ENCODE measurements around the gene GABRA4. TPM values are rescaled to one million over a fixed set of nuclear protein-coding genes. Genes with fewer than 3 reads are reported as not detected.

GABRA4 gene
- total RNA-seq, 1 donor, result not detected

DNA sequence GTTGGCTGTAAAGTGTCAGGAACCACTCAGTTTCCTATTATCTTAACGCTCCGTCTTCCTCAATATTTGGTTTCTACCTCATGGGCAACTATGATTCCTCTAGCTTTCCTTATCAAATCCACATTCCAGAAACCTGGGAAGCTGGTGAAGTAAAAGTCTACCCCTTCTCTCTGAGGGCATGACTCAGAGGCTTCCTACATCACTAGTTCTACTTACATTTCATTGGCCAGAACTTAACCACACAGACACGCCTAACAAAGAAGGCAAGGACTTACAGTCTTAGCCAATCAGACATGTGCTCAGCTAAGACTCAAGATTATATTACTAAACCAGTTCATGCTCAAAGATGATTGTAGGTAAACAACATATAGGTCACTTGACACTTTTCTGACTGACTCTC lies 114.7 kb downstream of the GABRA4 start:
- no peak overlapping the region for H3K4me3 ChIP-seq (ENCODE audit: low read depth, low read length)
- no peak for TF ChIP-seq CTCF (IDR thresholded peaks at IDR 0.05; ENCODE audit: insufficient read depth, low read depth, low read length)
- DNase-seq (ENCODE audit: low read depth), result no peak

GRCh38 chr4:46874811-46875210 lies 118.6 kb downstream of the GABRA4 start:
- no peak for DNase-seq (ENCODE audit: low read depth)
- no peak overlapping the region for H3K4me3 ChIP-seq (ENCODE audit: low read depth, low read length)
- no peak for TF ChIP-seq CTCF (IDR thresholded peaks at IDR 0.05; ENCODE audit: insufficient read depth, low read depth, low read length)

- no peak for DNase-seq (ENCODE audit: low read depth)
- no peak overlapping the region for H3K4me3 ChIP-seq (ENCODE audit: low read depth, low read length)
- TF ChIP-seq CTCF (IDR thresholded peaks at IDR 0.05; ENCODE audit: insufficient read depth, low read depth, low read length), result no peak
Observed at GRCh38 chr4:46870411-46870810, 123.0 kb downstream of the GABRA4 start.

Other genes with a start within 250 kb of the GABRA4 start
- not detected in 2 replicates for gene COX7B2, start 84.3 kb downstream of the GABRA4 start, total RNA-seq
- 0.32 TPM in 1 of 2 replicates, not detected in the other for gene GABRB1, start 38.0 kb upstream of the GABRA4 start, total RNA-seq

All from fibroblast of villous mesenchyme (primary cell).